Endodermal cell (in vitro differentiated cells): Measurements from ENCODE around the gene GOLGA6L10. TPM values are rescaled to one million over a fixed set of nuclear protein-coding genes. Genes with fewer than 3 reads are reported as not detected.
A peak's percentile ranks its signal among the peaks of the same experiment; 100 is the strongest.
"Not testable (repeated sequence)": the region's sequence is repeated elsewhere in the genome, so short reads cannot be mapped to it uniquely, and the experiment has no call there.

Experiments
- DNase-seq: peaks from one replicate; pipeline ENCODE4 v3.0.0-alpha.2; 2017
- H3K27ac ChIP-seq: 2 replicates; pipeline ENCODE4 v1.5.1; 2013; ENCODE audit warnings: mild to moderate bottlenecking, low read depth, low read length, moderate library complexity
- H3K27me3 ChIP-seq: 2 replicates; pipeline ENCODE4 v1.6.1; 2013; ENCODE audit warnings: mild to moderate bottlenecking, low read length, moderate library complexity; ENCODE audit not compliant: insufficient read depth, control insufficient read depth, poor library complexity, severe bottlenecking
- H3K36me3 ChIP-seq: 2 replicates; pipeline ENCODE4 v1.7.0; 2013; ENCODE audit warnings: mild to moderate bottlenecking, low read length, moderate library complexity; ENCODE audit not compliant: control insufficient read depth, insufficient read depth
- H3K4me1 ChIP-seq: one replicate; pipeline ENCODE4 v1.7.0; 2013; ENCODE audit warnings: low read length; ENCODE audit not compliant: control insufficient read depth, insufficient read depth
- H3K4me3 ChIP-seq: 2 replicates; pipeline ENCODE4 v1.5.1; 2013; ENCODE audit warnings: mild to moderate bottlenecking, low read length, moderate library complexity
- H3K9ac ChIP-seq: 2 replicates; pipeline ENCODE4 v1.6.1; 2013; ENCODE audit warnings: mild to moderate bottlenecking, low read length, moderate library complexity; ENCODE audit not compliant: poor library complexity, severe bottlenecking; ENCODE audit errors: extremely low read depth
- H3K9me3 ChIP-seq: 2 replicates; pipeline ENCODE4 v1.6.1; 2013; ENCODE audit warnings: mild to moderate bottlenecking, low read length, moderate library complexity; ENCODE audit not compliant: control insufficient read depth
- H3K27ac Mint-ChIP-seq: 2 replicates; pipeline ENCODE4 v1.8.0; 2020; ENCODE audit warnings: mixed read lengths
- H3K27me3 Mint-ChIP-seq: 2 replicates; pipeline ENCODE4 v1.8.0; 2021; ENCODE audit warnings: mild to moderate bottlenecking, mixed read lengths; ENCODE audit not compliant: insufficient read depth
- H3K36me3 Mint-ChIP-seq: 2 replicates; pipeline ENCODE4 v1.8.0; 2020; ENCODE audit warnings: low read depth, mixed read lengths
- H3K4me1 Mint-ChIP-seq: 2 replicates; pipeline ENCODE4 v1.8.0; 2020; ENCODE audit warnings: mixed read lengths
- H3K4me3 Mint-ChIP-seq: 2 replicates; pipeline ENCODE4 v1.8.0; 2020; ENCODE audit warnings: mild to moderate bottlenecking, moderate library complexity, mixed read lengths
- H3K9me3 Mint-ChIP-seq: 2 replicates; pipeline ENCODE4 v1.8.0; 2020; ENCODE audit warnings: mild to moderate bottlenecking, mixed read lengths
- WGBS, 2 experiments: methylation state at CpG; one replicate each; pipeline versions ENCODE4 v1.1.5 to v1.1.7; 2013; ENCODE audit warnings: missing lambda C conversion rate in 2 of 2, mixed read lengths in 1 of 2; ENCODE audit not compliant: insufficient coverage in 1 of 2, insufficient read length in 1 of 2; 5-methylcytosine and 5-hydroxymethylcytosine counted together
- long read RNA-seq, 4 experiments: library from polyadenylated mRNA in 2 of 4; library from RNA in 1 of 4; library from capped mRNA in 1 of 4; stranded (forward) in 3 of 4; unstranded in 1 of 4; transcript quantifications; one replicate each; pipeline ENCODE4 v2.0.0, GENCODE V29; 2020 to 2021; ENCODE audit warnings: inconsistent platforms in 1 of 4
- polyA plus RNA-seq, 2 experiments: library from polyadenylated mRNA; stranded (reverse); fragments of 50-300 nt; gene quantifications; one replicate each; pipeline ENCODE4 v1.2.3, GENCODE V29; 2013
- total RNA-seq, 2 donors: library from RNA; stranded (reverse); fragmentation: NEBNext Ultra II Directional in 1 of 2; extraction: Animal tissue kit (Norgen Biotek cat#: 25700) in 1 of 2; gene quantifications; 2 replicates in 1 of 2; 3 replicates in 1 of 2; pipeline ENCODE4 v1.2.1, GENCODE V29; 2021
- TF ChIP-seq, protein P1 (sequence below): fragments of 200-600 bp; sonication (generic); conservative IDR thresholded peaks from 2 replicates; pipeline ENCODE4 v1.5.0; 2021; ENCODE audit warnings: antibody characterized with exemption, mild to moderate bottlenecking

The GOLGA6L10 gene, protein sequence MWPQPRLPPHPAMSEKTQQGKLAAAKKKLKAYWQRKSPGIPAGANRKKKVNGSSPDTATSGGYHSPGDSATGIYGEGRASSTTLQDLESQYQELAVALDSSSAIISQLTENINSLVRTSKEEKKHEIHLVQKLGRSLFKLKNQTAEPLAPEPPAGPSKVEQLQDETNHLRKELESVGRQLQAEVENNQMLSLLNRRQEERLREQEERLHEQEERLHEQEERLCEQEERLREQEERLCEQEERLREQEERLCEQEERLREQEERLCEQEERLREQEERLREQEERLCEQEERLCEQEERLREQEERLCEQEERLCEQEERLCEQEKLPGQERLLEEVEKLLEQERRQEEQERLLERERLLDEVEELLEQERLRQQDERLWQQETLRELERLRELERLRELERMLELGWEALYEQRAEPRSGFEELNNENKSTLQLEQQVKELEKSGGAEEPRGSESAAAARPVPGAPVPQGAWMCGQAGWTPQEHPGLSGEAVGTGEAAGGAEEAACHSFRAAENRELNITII
- total RNA-seq: 1 to 10 TPM; 4.1 to 6.5 TPM
- 5.9 TPM for polyA plus RNA-seq (2013, experiment 1 of 2)
- 6.5 TPM for polyA plus RNA-seq (2013, experiment 2 of 2)
- long read RNA-seq, experiment 1: 0 reads
- long read RNA-seq, experiment 2: 0 reads
- long read RNA-seq, experiment 3: 0 reads
- long read RNA-seq, experiment 4: 0 reads

DNA sequence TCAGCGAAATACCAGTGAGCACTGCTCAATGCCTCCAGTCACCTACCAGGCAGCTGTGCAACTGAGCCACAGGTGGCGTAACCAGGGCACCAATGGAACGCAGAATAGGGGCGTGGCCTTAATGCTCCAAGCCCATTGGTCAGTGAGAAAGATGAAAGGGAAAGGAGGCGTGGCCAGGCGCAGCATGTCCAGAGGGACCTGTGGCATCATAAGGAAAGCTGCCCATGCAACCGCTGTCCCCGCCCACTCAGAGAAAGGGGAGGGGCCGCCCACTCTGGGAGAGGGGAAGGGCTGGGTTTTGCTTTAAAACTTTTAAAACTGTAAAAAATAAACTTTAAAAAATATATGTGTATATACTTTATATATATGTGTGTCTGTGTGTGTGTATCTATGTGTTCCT, at the start of gene GOLGA6L10:
TSS of gene GOLGA6L10 (minus strand) at position 101 of the 400 bp plus-strand sequence. CDS start at position 1, 100 bp downstream.
- H3K27me3 ChIP-seq: not testable (repeated sequence)

DNA sequence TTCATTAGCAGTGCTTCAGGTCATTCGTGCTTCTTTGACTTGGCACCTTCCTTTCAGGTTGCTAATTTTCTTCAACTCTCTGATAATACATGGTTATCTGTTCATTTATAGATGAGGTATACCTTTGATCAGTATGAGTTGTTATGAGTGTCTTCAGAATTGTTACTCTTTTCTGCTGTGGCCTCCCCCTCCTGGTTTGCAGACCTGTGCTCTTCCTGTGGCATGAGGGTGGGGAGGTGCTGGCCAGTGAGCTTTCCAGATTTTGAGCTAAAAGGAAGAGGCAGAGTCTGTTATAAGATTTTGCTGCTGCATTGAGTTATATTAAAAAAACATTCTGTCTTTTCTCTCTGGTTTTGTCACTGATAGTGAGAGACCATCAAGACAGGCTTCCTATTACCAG, 49.5 kb upstream of the GOLGA6L10 start:
- Mint-ChIP-seq H3K4me3 (no peak overlapping the region), H3K27ac (peak overlapping the region; percentile 62)

More for the DNA sequence above, at the start of gene GOLGA6L10:
- not testable (repeated sequence) for H3K4me1 Mint-ChIP-seq, H3K4me3 ChIP-seq, H3K27me3 Mint-ChIP-seq, H3K27ac Mint-ChIP-seq, H3K9me3 Mint-ChIP-seq, H3K9me3 ChIP-seq, H3K27ac ChIP-seq, H3K4me1 ChIP-seq, H3K36me3 Mint-ChIP-seq, DNase-seq, H3K9ac ChIP-seq, H3K36me3 ChIP-seq, H3K4me3 Mint-ChIP-seq
- WGBS, 2 experiments: no CpG with 5 or more reads among the region's 9 CpGs

DNA sequence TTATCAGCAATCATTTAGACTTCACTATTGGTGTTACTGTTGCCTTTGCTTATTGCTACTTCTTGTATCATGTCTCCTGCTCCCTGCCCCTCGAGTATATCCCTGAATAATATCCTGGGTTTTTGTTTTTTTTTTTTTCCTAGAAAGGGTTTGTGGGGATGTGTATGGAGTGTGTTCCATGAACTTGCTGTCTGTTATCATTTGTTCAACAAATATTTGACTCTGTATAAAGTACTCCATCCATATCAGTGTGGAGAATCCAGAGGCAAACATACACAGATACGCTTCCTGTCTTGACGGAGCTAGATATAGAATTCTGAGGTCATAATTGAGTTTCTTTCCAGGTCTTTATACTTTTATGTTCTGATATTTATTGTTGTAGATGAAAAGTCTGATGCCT, 48.5 kb upstream of the GOLGA6L10 start:
- H3K36me3 Mint-ChIP-seq: no peaks in the 10 kb centered on the region
- no peaks in the 10 kb centered on the region for H3K27me3 Mint-ChIP-seq
- DNase-seq: no peak
- Histone ChIP-seq H3K9me3 (no peaks in the 10 kb centered on the region), H3K36me3 (peaks cover 7% of the 10 kb centered on the region), H3K27me3 (no peaks in the 10 kb centered on the region), H3K27ac (no peak overlapping the region), H3K4me3 (no peak overlapping the region), H3K4me1 (no peaks in the 10 kb centered on the region), H3K9ac (no peak overlapping the region)
- H3K4me1 Mint-ChIP-seq: peaks cover 15% of the 10 kb centered on the region
- no peaks in the 10 kb centered on the region for H3K9me3 Mint-ChIP-seq
- H3K4me3 Mint-ChIP-seq: no peak overlapping the region
- H3K27ac Mint-ChIP-seq: peak overlapping the region; percentile 14
- WGBS, 2 experiments: 100% methylated on average over 3 of the region's 3 CpGs; no CpG with 5 or more reads in 1 of the 2 experiments
- TF ChIP-seq, protein P1, sequence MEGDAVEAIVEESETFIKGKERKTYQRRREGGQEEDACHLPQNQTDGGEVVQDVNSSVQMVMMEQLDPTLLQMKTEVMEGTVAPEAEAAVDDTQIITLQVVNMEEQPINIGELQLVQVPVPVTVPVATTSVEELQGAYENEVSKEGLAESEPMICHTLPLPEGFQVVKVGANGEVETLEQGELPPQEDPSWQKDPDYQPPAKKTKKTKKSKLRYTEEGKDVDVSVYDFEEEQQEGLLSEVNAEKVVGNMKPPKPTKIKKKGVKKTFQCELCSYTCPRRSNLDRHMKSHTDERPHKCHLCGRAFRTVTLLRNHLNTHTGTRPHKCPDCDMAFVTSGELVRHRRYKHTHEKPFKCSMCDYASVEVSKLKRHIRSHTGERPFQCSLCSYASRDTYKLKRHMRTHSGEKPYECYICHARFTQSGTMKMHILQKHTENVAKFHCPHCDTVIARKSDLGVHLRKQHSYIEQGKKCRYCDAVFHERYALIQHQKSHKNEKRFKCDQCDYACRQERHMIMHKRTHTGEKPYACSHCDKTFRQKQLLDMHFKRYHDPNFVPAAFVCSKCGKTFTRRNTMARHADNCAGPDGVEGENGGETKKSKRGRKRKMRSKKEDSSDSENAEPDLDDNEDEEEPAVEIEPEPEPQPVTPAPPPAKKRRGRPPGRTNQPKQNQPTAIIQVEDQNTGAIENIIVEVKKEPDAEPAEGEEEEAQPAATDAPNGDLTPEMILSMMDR: no peak

More for the DNA sequence above, 49.5 kb upstream of the GOLGA6L10 start:
- DNase-seq: no peak
- no peaks in the 10 kb centered on the region for H3K27me3 Mint-ChIP-seq
- peaks cover 17% of the 10 kb centered on the region for H3K4me1 Mint-ChIP-seq
- H3K27me3 ChIP-seq: no peaks in the 10 kb centered on the region
- H3K9ac ChIP-seq: no peak overlapping the region
- H3K4me1 ChIP-seq: no peaks in the 10 kb centered on the region
- peaks cover 7% of the 10 kb centered on the region for H3K36me3 ChIP-seq
- no peaks in the 10 kb centered on the region for H3K36me3 Mint-ChIP-seq
- H3K4me3 ChIP-seq: no peak overlapping the region
- H3K9me3 Mint-ChIP-seq: no peaks in the 10 kb centered on the region
- no peak overlapping the region for H3K27ac ChIP-seq
- TF ChIP-seq, protein P1: no peak
- H3K9me3 ChIP-seq: no peaks in the 10 kb centered on the region
- 60% methylated on average over 1 of the region's 1 CpG; no CpG with 5 or more reads in 1 of the 2 experiments for WGBS, 2 experiments

DNA sequence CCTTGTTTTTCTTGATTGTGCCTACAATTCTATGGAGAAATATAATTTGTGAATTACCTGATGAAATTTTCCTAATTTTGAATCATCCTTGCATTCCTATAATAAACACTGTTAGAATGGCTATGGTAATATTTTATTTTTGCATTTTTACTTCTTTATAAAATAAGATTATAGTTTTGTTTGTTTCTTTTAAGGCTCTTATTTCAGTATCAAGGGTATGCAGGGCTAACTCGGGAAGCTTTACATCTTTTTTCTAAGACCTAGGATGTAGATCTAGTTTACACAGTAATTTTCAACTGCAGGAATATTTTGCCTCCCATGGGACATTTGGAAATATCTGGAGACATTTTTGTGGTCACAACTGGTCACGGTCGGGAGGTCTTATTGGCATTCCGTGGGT, 46.5 kb upstream of the GOLGA6L10 start:
- H3K27me3 Mint-ChIP-seq, H3K9me3 ChIP-seq, H3K9me3 Mint-ChIP-seq, DNase-seq, H3K4me3 ChIP-seq, H3K4me1 ChIP-seq, H3K27ac ChIP-seq, H3K36me3 Mint-ChIP-seq, H3K36me3 ChIP-seq, H3K9ac ChIP-seq, H3K27me3 ChIP-seq, H3K4me3 Mint-ChIP-seq, H3K27ac Mint-ChIP-seq: not testable (repeated sequence)
- no CpG with 5 or more reads among the region's 4 CpGs for WGBS, 2 experiments
- peaks cover 29% of the 10 kb centered on the region for H3K4me1 Mint-ChIP-seq
